A549 (cell line): ENCODE measurements around the gene ARRDC5. TPM values are rescaled to one million over a fixed set of nuclear protein-coding genes. Genes with fewer than 3 reads are reported as not detected.

Experiments used
- ATAC-seq, 2 experiments: fragments of 200-7000 bp in 1 of 2; fragments of >200 bp in 1 of 2; cut with Nextera tagmentation in 1 of 2; cut with Tn5 transposase in 1 of 2; 3 replicates each; pipeline versions ENCODE4 v1.8.0 to v1.9.1; 2018 to 2020; ENCODE audit warnings: mild to moderate bottlenecking in 1 of 2, moderate library complexity in 1 of 2
- CTCF ChIA-PET: fragments of 300-600 bp; sonication (Branson Sonifier 250); formaldehyde crosslinking; extraction: SDS; loops from one replicate; lab custom pipeline; 2021; ENCODE audit warnings: antibody characterized with exemption, inconsistent platforms; lab: Yijun Ruan, JAX
- POLR2A ChIA-PET: fragments of 350-600 bp; formaldehyde crosslinking; extraction: SDS; loops from one replicate; lab custom pipeline; 2021; ENCODE audit warnings: antibody characterized with exemption, inconsistent platforms; lab: Yijun Ruan, JAX
- DNase-seq, 2 experiments: peaks; one replicate each; pipeline versions ENCODE4 v3.0.0 to v3.0.0-alpha.2; 2011 to 2016; ENCODE audit warnings: low read depth in 1 of 2, low spot score in 1 of 2
- FAIRE-seq: peaks from 2 replicates; lab custom pipeline; 2011; peaks lifted over from hg19 to GRCh38; lab: Jason Lieb, UNC
- H3K27ac ChIP-seq, 2 experiments: fragments of >200 bp; sonication (Bioruptor Twin); formaldehyde crosslinking; 3 replicates each; pipeline ENCODE4 v1.5.1; 2016 to 2017
- H3K4me1 ChIP-seq: fragments of >200 bp; sonication (Bioruptor Twin); formaldehyde crosslinking; 3 replicates; pipeline ENCODE4 v1.6.1; 2016
- H3K4me2 ChIP-seq: fragments of >200 bp; sonication (Bioruptor Twin); formaldehyde crosslinking; 3 replicates; pipeline ENCODE4 v1.6.1; 2016
- H3K4me3 ChIP-seq: fragments of >200 bp; sonication (Bioruptor Twin); formaldehyde crosslinking; 3 replicates; pipeline ENCODE4 v1.5.1; 2016
- H3K9me3 ChIP-seq: fragments of >200 bp; sonication (Bioruptor Twin); formaldehyde crosslinking; 3 replicates; pipeline ENCODE4 v1.6.1; 2016
- CBX2 ChIP-seq: fragments of 200-600 bp; sonication (generic); IDR thresholded peaks from 2 replicates; pipeline ENCODE4 v1.6.1; 2016; ENCODE audit warnings: low read depth, mild to moderate bottlenecking, borderline replicate concordance
- CBX8 ChIP-seq: fragments of 200-600 bp; sonication (generic); IDR thresholded peaks from 2 replicates; pipeline ENCODE4 v1.6.1; 2016
- CEBPB ChIP-seq, 2 experiments: fragments of >200 bp in 1 of 2; sonication (Bioruptor Twin) in 1 of 2; formaldehyde crosslinking in 1 of 2; IDR thresholded peaks; 2 replicates each; pipeline ENCODE4 v1.6.1; 2012 to 2016
- ESRRA ChIP-seq: fragments of 150-350 bp; IDR thresholded peaks from 2 replicates; pipeline ENCODE4 v1.6.1; 2014; ENCODE audit warnings: mild to moderate bottlenecking, low read length, borderline replicate concordance
- FOSB ChIP-seq: fragments of 250-450 bp; sonication (Bioruptor Pico); IDR thresholded peaks from 2 replicates; pipeline ENCODE4 v1.5.0; 2020; ENCODE audit warnings: mild to moderate bottlenecking, moderate library complexity
- GATA3 ChIP-seq: IDR thresholded peaks from 2 replicates; pipeline ENCODE4 v1.6.1; 2012; ENCODE audit warnings: borderline replicate concordance
- HEYL ChIP-seq: fragments of 250-450 bp; sonication (Bioruptor Pico); IDR thresholded peaks from 2 replicates; pipeline ENCODE4 v1.8.0; 2021; ENCODE audit warnings: mild to moderate bottlenecking, moderate library complexity
- HOXB13 ChIP-seq: fragments of 250-450 bp; sonication (Bioruptor Pico); IDR thresholded peaks from 2 replicates; pipeline ENCODE4 v1.5.0; 2020; ENCODE audit warnings: low read depth, mild to moderate bottlenecking, moderate library complexity
- HOXB5 ChIP-seq: fragments of 250-450 bp; sonication (Bioruptor Pico); IDR thresholded peaks from 2 replicates; pipeline ENCODE4 v1.5.0; 2020; ENCODE audit warnings: mild to moderate bottlenecking, moderate library complexity
- KDM1A ChIP-seq: fragments of 200-600 bp; sonication (generic); IDR thresholded peaks from 2 replicates; pipeline ENCODE4 v1.6.1; 2016; ENCODE audit warnings: low read depth, mild to moderate bottlenecking
- KDM5A ChIP-seq: fragments of 200-600 bp; sonication (generic); IDR thresholded peaks from 2 replicates; pipeline ENCODE4 v1.6.1; 2016; ENCODE audit warnings: antibody characterized with exemption, mild to moderate bottlenecking
- MYC ChIP-seq: IDR thresholded peaks from 2 replicates; pipeline ENCODE4 v1.6.1; 2012; ENCODE audit warnings: mild to moderate bottlenecking, inconsistent platforms, low read length, improper control_type of control experiment, borderline replicate concordance
- NPAS2 ChIP-seq: fragments of 250-450 bp; sonication (Bioruptor Pico); IDR thresholded peaks from 2 replicates; pipeline ENCODE4 v1.8.0; 2022; ENCODE audit warnings: mild to moderate bottlenecking, moderate library complexity, borderline replicate concordance
- PHF8 ChIP-seq: fragments of 200-600 bp; sonication (generic); IDR thresholded peaks from 2 replicates; pipeline ENCODE4 v1.6.1; 2016; ENCODE audit warnings: low read depth, mild to moderate bottlenecking, antibody characterized with exemption, moderate library complexity, borderline replicate concordance
- RARB ChIP-seq: fragments of 250-450 bp; sonication (Bioruptor Pico); IDR thresholded peaks from 2 replicates; pipeline ENCODE4 v1.8.0; 2021; ENCODE audit warnings: mild to moderate bottlenecking, moderate library complexity
- TP53 ChIP-seq: fragments of 250-450 bp; sonication (Bioruptor Pico); IDR thresholded peaks from 2 replicates; pipeline ENCODE4 v1.5.0; 2021; ENCODE audit warnings: mild to moderate bottlenecking, moderate library complexity
- ZC3H11A ChIP-seq: fragments of 450-650 bp; IDR thresholded peaks from 2 replicates; pipeline ENCODE4 v1.6.1; 2014; ENCODE audit warnings: antibody characterized with exemption, mild to moderate bottlenecking
- WGBS: methylation state at CpG from one replicate; pipeline ENCODE4 v1.1.6; 2017; ENCODE audit errors: missing lambda C conversion rate; 5-methylcytosine and 5-hydroxymethylcytosine counted together
- polyA plus RNA-seq, 4 experiments: library from polyadenylated mRNA; depleted of rRNA in 3 of 4; stranded (reverse); fragments of >200 nt; fragmentation: RNase III in 1 of 4; extraction: RNeasy Plus Mini Kit Qiagen cat#74134 plus additional on column Dnase treatment in 1 of 4; gene quantifications; 2 replicates in 3 of 4; 3 replicates in 1 of 4; pipeline ENCODE4 v1.2.3, GENCODE V29; 2011 to 2017
- TF ChIP-seq, protein P1 (sequence below): fragments of 200-600 bp; sonication (generic); IDR thresholded peaks from 2 replicates; pipeline ENCODE4 v1.6.1; 2016; ENCODE audit warnings: antibody characterized with exemption, mild to moderate bottlenecking, moderate library complexity
- TF ChIP-seq, protein P2 (sequence below): fragments of 450-650 bp; IDR thresholded peaks from 2 replicates; pipeline ENCODE4 v1.6.1; 2014; ENCODE audit warnings: antibody characterized with exemption
- TF ChIP-seq, protein P3 (sequence below): IDR thresholded peaks from 2 replicates; pipeline ENCODE4 v1.6.1; 2012; ENCODE audit warnings: low read depth, borderline replicate concordance
- TF ChIP-seq, protein P4 (sequence below): fragments of >200 bp; sonication (Bioruptor Twin); formaldehyde crosslinking; IDR thresholded peaks from 3 replicates; pipeline ENCODE4 v1.6.1; 2016

ARRDC5 gene
- polyA plus RNA-seq, 2 of the 4 experiments (the other 2 are of a cell fraction) = not detected

DNA sequence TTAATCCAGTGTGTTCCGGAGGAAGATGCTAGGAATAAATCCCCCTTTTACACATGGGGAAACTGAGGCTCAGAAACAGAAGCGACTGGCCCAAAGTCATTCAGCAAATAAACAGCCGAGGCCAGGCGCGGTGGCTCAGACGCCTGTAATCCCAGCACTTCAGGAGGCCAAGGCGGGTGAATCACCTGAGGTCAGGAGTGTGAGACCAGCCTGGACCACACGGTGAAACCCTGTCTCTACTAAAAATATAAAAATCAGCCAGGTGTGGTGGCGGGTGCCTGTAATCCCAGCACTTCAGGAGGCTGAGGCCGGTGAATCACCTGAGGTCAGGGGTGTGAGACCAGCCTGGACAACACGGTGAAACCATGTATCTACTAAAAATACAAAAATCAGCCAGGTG is 23.7 kb downstream of the ARRDC5 start:
- ChIA-PET POLR2A (interaction anchor here (0.7 kb wide), 1 partner anchor 32 kb away, joined by 3 read pairs; no protein-coding TSS in a partner anchor), CTCF (interaction anchor here (1.2 kb wide), 1 partner anchor 154 kb away, joined by 3 read pairs; no protein-coding TSS in a partner anchor)
- Histone ChIP-seq H3K4me3 (no peak overlapping the region), H3K27ac (no peak overlapping the region), H3K4me2 (no peak overlapping the region), H3K4me1 (no peaks in the 10 kb centered on the region), H3K9me3 (no peaks in the 10 kb centered on the region)
- FAIRE-seq (no peak), DNase-seq (no peak), ATAC-seq (no peak)
- TF ChIP-seq HOXB13 (CRISPR knock-in tag) (no peak), FOSB (CRISPR knock-in tag) (no peak), PHF8 (no peak), RARB (CRISPR knock-in tag) (no peak), CBX2 (no peak)
- TF ChIP-seq, protein P1, sequence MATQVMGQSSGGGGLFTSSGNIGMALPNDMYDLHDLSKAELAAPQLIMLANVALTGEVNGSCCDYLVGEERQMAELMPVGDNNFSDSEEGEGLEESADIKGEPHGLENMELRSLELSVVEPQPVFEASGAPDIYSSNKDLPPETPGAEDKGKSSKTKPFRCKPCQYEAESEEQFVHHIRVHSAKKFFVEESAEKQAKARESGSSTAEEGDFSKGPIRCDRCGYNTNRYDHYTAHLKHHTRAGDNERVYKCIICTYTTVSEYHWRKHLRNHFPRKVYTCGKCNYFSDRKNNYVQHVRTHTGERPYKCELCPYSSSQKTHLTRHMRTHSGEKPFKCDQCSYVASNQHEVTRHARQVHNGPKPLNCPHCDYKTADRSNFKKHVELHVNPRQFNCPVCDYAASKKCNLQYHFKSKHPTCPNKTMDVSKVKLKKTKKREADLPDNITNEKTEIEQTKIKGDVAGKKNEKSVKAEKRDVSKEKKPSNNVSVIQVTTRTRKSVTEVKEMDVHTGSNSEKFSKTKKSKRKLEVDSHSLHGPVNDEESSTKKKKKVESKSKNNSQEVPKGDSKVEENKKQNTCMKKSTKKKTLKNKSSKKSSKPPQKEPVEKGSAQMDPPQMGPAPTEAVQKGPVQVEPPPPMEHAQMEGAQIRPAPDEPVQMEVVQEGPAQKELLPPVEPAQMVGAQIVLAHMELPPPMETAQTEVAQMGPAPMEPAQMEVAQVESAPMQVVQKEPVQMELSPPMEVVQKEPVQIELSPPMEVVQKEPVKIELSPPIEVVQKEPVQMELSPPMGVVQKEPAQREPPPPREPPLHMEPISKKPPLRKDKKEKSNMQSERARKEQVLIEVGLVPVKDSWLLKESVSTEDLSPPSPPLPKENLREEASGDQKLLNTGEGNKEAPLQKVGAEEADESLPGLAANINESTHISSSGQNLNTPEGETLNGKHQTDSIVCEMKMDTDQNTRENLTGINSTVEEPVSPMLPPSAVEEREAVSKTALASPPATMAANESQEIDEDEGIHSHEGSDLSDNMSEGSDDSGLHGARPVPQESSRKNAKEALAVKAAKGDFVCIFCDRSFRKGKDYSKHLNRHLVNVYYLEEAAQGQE = no peak
- WGBS = 79% methylated on average over 11 of the region's 11 CpGs

DNA sequence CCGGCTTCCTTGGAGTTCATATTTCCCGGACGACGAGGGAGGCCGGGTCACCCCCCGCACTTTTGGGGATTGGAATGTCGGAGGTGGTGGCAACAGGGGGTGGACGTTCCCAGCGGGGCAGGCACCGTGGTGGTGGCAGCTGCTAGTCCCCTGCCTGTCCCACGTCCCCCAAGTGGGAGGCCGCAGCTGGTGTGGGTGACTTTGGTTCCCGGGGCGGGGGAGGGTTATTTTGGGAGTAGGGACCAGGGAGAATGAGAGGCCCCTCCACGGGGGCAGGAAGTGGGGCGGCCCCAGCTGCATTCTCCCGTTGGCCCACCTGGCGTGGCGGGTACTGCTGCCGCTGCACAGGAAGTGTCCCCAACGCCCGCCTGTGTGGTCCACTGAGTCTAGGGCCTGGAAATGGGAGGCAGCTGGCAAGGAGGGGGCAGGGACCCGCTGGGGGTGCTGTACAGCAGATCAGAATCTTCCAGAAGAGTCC is 24.2 kb downstream of the ARRDC5 start:
- Histone ChIP-seq H3K4me2 (no peak overlapping the region), H3K27ac (no peak overlapping the region), H3K4me3 (no peak overlapping the region), H3K9me3 (no peaks in the 10 kb centered on the region), H3K4me1 (no peaks in the 10 kb centered on the region)
- 71% methylated on average over 7 of the region's 23 CpGs for WGBS
- ATAC-seq (no peak), FAIRE-seq (no peak), DNase-seq (no peak)
- no peak for TF ChIP-seq TP53 (CRISPR knock-in tag)
- TF ChIP-seq ZC3H11A = no peak
- no peak for TF ChIP-seq HOXB5 (CRISPR knock-in tag)
- TF ChIP-seq HEYL (CRISPR knock-in tag) = no peak
- no peak for TF ChIP-seq MYC
- no peak for TF ChIP-seq KDM5A
- no peak for TF ChIP-seq ESRRA
- no peak for TF ChIP-seq KDM1A
- TF ChIP-seq, protein P2, sequence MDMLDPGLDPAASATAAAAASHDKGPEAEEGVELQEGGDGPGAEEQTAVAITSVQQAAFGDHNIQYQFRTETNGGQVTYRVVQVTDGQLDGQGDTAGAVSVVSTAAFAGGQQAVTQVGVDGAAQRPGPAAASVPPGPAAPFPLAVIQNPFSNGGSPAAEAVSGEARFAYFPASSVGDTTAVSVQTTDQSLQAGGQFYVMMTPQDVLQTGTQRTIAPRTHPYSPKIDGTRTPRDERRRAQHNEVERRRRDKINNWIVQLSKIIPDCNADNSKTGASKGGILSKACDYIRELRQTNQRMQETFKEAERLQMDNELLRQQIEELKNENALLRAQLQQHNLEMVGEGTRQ = no peak
- no peak for TF ChIP-seq NPAS2 (CRISPR knock-in tag)
- TF ChIP-seq HOXB13 (CRISPR knock-in tag) = no peak
- TF ChIP-seq, protein P3, sequence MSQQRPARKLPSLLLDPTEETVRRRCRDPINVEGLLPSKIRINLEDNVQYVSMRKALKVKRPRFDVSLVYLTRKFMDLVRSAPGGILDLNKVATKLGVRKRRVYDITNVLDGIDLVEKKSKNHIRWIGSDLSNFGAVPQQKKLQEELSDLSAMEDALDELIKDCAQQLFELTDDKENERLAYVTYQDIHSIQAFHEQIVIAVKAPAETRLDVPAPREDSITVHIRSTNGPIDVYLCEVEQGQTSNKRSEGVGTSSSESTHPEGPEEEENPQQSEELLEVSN = no peak
- no peak for TF ChIP-seq GATA3
- TF ChIP-seq, protein P4, sequence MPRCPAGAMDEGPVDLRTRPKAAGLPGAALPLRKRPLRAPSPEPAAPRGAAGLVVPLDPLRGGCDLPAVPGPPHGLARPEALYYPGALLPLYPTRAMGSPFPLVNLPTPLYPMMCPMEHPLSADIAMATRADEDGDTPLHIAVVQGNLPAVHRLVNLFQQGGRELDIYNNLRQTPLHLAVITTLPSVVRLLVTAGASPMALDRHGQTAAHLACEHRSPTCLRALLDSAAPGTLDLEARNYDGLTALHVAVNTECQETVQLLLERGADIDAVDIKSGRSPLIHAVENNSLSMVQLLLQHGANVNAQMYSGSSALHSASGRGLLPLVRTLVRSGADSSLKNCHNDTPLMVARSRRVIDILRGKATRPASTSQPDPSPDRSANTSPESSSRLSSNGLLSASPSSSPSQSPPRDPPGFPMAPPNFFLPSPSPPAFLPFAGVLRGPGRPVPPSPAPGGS = no peak
- no peak for TF ChIP-seq CEBPB (IDR thresholded peaks at IDR 0.05)
- no peak for TF ChIP-seq CBX8
- CTCF ChIA-PET = interaction anchor here (0.8 to 1.8 kb wide), 3 partner anchors 13 to 155 kb away, joined by 3 to 8 read pairs (median 3); no protein-coding TSS in a partner anchor
- POLR2A ChIA-PET = no interaction called here
